Nephron (organoid): ENCODE measurements around the gene TBCEL.

Experiments
- H3K27ac Mint-ChIP-seq, 3 experiments: 2 replicates each; pipeline ENCODE4 v1.8.0; 2020; ENCODE audit warnings: mixed read lengths in 3 of 3, mild to moderate bottlenecking in 2 of 3, moderate library complexity in 1 of 3
- H3K27me3 Mint-ChIP-seq: 2 replicates; pipeline ENCODE4 v1.8.0; 2021; ENCODE audit warnings: low read depth, mild to moderate bottlenecking, moderate library complexity, mixed read lengths
- H3K36me3 Mint-ChIP-seq: 2 replicates; pipeline ENCODE4 v1.8.0; 2020; ENCODE audit warnings: low read depth, mixed read lengths
- H3K4me1 Mint-ChIP-seq: 2 replicates; pipeline ENCODE4 v1.8.0; 2020; ENCODE audit warnings: mixed read lengths
- H3K4me3 Mint-ChIP-seq, 3 experiments: 2 replicates each; pipeline ENCODE4 v1.8.0; 2020; ENCODE audit warnings: mild to moderate bottlenecking in 3 of 3, mixed read lengths in 3 of 3, moderate library complexity in 2 of 3
- H3K9me3 Mint-ChIP-seq: 2 replicates; pipeline ENCODE4 v1.8.0; 2020; ENCODE audit warnings: mixed read lengths
- CTCF ChIP-seq, 3 experiments: fragments of 200-600 bp; sonication (generic); IDR thresholded peaks; one replicate each; pipeline ENCODE4 v1.5.0; 2021; ENCODE audit warnings: antibody characterized with exemption in 3 of 3; ENCODE audit not compliant: unreplicated experiment in 3 of 3

Gene TBCEL

GRCh38 chr11:121127809-121128208, 103.9 kb downstream of the TBCEL start:
- H3K27me3 Mint-ChIP-seq = no peaks in the 10 kb centered on the region
- peaks cover 12% of the 10 kb centered on the region for H3K9me3 Mint-ChIP-seq
- no peaks in the 10 kb centered on the region for H3K4me1 Mint-ChIP-seq
- peaks cover 30% of the 10 kb centered on the region for H3K36me3 Mint-ChIP-seq
- no peak for TF ChIP-seq CTCF (IDR thresholded peaks at IDR 0.05; ENCODE audit: unreplicated experiment in 3 of 3)
- H3K27ac Mint-ChIP-seq = no peak overlapping the region
- H3K4me3 Mint-ChIP-seq = no peak overlapping the region

GRCh38 chr11:121129362-121130340, 105.7 kb downstream of the TBCEL start:
- Mint-ChIP-seq H3K4me3 (no peak overlapping the region), H3K9me3 (no peaks in the 10 kb centered on the region), H3K36me3 (peaks cover 18% of the 10 kb centered on the region), H3K27me3 (no peaks in the 10 kb centered on the region), H3K4me1 (peaks cover 5% of the 10 kb centered on the region), H3K27ac (no peak overlapping the region)
- no peak for TF ChIP-seq CTCF (IDR thresholded peaks at IDR 0.05; ENCODE audit: unreplicated experiment in 3 of 3)

GRCh38 chr11:121131656-121132055, 107.8 kb downstream of the TBCEL start:
- H3K27me3 Mint-ChIP-seq = no peaks in the 10 kb centered on the region
- peaks cover 18% of the 10 kb centered on the region for H3K36me3 Mint-ChIP-seq
- H3K9me3 Mint-ChIP-seq = no peaks in the 10 kb centered on the region
- TF ChIP-seq CTCF (IDR thresholded peaks at IDR 0.05; ENCODE audit: unreplicated experiment in 3 of 3) = no peak
- H3K4me1 Mint-ChIP-seq = peaks cover 15% of the 10 kb centered on the region
- H3K27ac Mint-ChIP-seq = no peak overlapping the region
- H3K4me3 Mint-ChIP-seq = no peak overlapping the region

- Mint-ChIP-seq H3K4me3 (no peak overlapping the region), H3K27me3 (no peaks in the 10 kb centered on the region)
- no peak for TF ChIP-seq CTCF (IDR thresholded peaks at IDR 0.05; ENCODE audit: unreplicated experiment in 3 of 3)
These were observed 108.5 kb downstream of the TBCEL start for GRCh38 chr11:121132211-121132976.

GRCh38 chr11:121134741-121135312, 110.9 kb downstream of the TBCEL start:
- Mint-ChIP-seq H3K4me3 (no peak overlapping the region), H3K4me1 (peaks cover 15% of the 10 kb centered on the region), H3K27me3 (no peaks in the 10 kb centered on the region), H3K36me3 (peaks cover 4% of the 10 kb centered on the region), H3K9me3 (no peaks in the 10 kb centered on the region), H3K27ac (no peak overlapping the region)
- no peak for TF ChIP-seq CTCF (IDR thresholded peaks at IDR 0.05; ENCODE audit: unreplicated experiment in 3 of 3)

More at GRCh38 chr11:121132211-121132976, 108.5 kb downstream of the TBCEL start:
- no peak overlapping the region for H3K27ac Mint-ChIP-seq
- H3K36me3 Mint-ChIP-seq = peaks cover 18% of the 10 kb centered on the region
- no peaks in the 10 kb centered on the region for H3K9me3 Mint-ChIP-seq
- peaks cover 15% of the 10 kb centered on the region for H3K4me1 Mint-ChIP-seq
